ENCODE measurements around the gene SYNGAP1. TPM values are rescaled to one million over a fixed set of nuclear protein-coding genes. Genes with fewer than 3 reads are reported as not detected.

Gene SYNGAP1
- polyA plus RNA-seq, 2 of the 4 experiments (the other 2 are of a cell fraction): 2.2 to 10.8 TPM

DNA sequence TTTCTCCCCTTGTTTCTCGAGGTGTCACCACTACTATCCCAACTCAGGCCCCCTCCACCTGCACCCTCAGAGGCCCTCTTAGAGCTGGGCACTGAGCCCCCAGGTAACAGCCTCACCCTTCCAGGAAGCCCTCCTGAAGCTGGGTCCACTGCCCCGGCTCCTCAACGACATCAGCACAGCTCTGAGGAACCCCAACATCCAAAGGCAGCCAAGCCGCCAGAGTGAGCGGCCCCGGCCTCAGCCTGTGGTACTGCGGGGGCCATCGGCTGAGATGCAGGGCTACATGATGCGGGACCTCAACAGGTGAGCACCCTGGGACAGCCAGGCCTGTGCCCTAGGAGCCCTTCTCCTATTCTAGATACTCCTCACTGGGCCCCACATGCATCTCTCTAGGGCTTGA, 21.6 kb downstream of the SYNGAP1 start:
- no peak overlapping the region for H3K4me2 ChIP-seq
- TF ChIP-seq ZC3H11A (IDR thresholded peaks at IDR 0.05): no peak
- TF ChIP-seq FOSB (CRISPR knock-in tag; IDR thresholded peaks at IDR 0.05): no peak
- TF ChIP-seq, protein P1, sequence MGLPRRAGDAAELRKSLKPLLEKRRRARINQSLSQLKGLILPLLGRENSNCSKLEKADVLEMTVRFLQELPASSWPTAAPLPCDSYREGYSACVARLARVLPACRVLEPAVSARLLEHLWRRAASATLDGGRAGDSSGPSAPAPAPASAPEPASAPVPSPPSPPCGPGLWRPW (IDR thresholded peaks at IDR 0.05): no peak
- TF ChIP-seq POLR2A (IDR thresholded peaks at IDR 0.05; ENCODE audit: low read length): no peak
- no peak for TF ChIP-seq RCOR1 (IDR thresholded peaks at IDR 0.05; ENCODE audit: low read depth, low read length)
- TF ChIP-seq, protein P2, sequence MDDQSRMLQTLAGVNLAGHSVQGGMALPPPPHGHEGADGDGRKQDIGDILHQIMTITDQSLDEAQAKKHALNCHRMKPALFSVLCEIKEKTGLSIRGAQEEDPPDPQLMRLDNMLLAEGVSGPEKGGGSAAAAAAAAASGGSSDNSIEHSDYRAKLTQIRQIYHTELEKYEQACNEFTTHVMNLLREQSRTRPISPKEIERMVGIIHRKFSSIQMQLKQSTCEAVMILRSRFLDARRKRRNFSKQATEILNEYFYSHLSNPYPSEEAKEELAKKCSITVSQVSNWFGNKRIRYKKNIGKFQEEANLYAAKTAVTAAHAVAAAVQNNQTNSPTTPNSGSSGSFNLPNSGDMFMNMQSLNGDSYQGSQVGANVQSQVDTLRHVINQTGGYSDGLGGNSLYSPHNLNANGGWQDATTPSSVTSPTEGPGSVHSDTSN (IDR thresholded peaks at IDR 0.05): no peak
- TF ChIP-seq ZNF302 (CRISPR knock-in tag; IDR thresholded peaks at IDR 0.05): no peak
- no peak for TF ChIP-seq CHD2 (IDR thresholded peaks at IDR 0.05; ENCODE audit: low read length, partially characterized antibody)
- TF ChIP-seq, protein P3, sequence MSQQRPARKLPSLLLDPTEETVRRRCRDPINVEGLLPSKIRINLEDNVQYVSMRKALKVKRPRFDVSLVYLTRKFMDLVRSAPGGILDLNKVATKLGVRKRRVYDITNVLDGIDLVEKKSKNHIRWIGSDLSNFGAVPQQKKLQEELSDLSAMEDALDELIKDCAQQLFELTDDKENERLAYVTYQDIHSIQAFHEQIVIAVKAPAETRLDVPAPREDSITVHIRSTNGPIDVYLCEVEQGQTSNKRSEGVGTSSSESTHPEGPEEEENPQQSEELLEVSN (IDR thresholded peaks at IDR 0.05; ENCODE audit: borderline replicate concordance, low read depth): no peak
- no peak for TF ChIP-seq HDAC2 (IDR thresholded peaks at IDR 0.05)
- no peak for TF ChIP-seq FOXS1 (CRISPR knock-in tag; IDR thresholded peaks at IDR 0.05)
- no peak for TF ChIP-seq EHMT2 (IDR thresholded peaks at IDR 0.05; ENCODE audit: low read depth)
- TF ChIP-seq NPAS2 (CRISPR knock-in tag; IDR thresholded peaks at IDR 0.05; ENCODE audit: borderline replicate concordance): no peak
- TF ChIP-seq SREBF2 (IDR thresholded peaks at IDR 0.05): no peak
- TF ChIP-seq EHF (CRISPR knock-in tag; IDR thresholded peaks at IDR 0.05): no peak
- no peak for TF ChIP-seq NR3C1 (IDR thresholded peaks at IDR 0.05)
- no peak for TF ChIP-seq SMC3 (IDR thresholded peaks at IDR 0.05)
- no peak for TF ChIP-seq ESRRA (IDR thresholded peaks at IDR 0.05; ENCODE audit: borderline replicate concordance, low read length)
- H3K4me3 ChIP-seq: no peak overlapping the region
- no peak for FAIRE-seq
- H3K9me3 ChIP-seq: no peaks in the 10 kb centered on the region
- ChIA-PET CTCF (interaction anchor here (1.8 kb wide), 1 partner anchor 16 kb away, joined by 7 read pairs; no protein-coding TSS in a partner anchor), POLR2A (interaction anchor here (1.1 kb wide), 1 partner anchor 10 kb away, joined by 3 read pairs; no protein-coding TSS in a partner anchor)
- DNase-seq (ENCODE audit: low read depth in 1 of 2, low spot score in 1 of 2): no peak
- ATAC-seq: no peak
- H3K27ac ChIP-seq: no peak overlapping the region
- WGBS (ENCODE audit: missing lambda C conversion rate): 73% methylated on average over 2 of the region's 9 CpGs
- no peaks in the 10 kb centered on the region for H3K4me1 ChIP-seq

DNA sequence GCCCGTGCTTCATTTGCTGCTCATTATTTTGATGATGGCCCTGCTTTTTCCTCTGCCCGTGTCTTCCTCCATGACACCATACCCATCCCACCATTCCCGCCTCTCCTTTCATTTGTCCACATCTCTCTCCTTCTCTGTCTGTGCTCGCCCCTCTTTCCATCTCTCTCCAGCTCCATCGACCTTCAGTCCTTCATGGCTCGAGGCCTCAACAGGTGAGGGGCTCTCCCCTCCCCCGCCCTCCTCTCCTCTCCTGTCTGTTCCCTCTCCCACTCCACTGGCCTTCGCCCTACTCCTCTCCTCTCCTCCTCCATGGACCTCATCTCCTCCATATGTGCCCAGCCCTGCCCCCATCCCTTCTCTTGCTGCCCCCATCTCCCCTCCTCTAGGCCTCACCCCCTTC, 22.4 kb downstream of the SYNGAP1 start:
- WGBS (ENCODE audit: missing lambda C conversion rate): 79% methylated on average over 6 of the region's 8 CpGs
- TF ChIP-seq HDAC2 (IDR thresholded peaks at IDR 0.05) (no peak), HEYL (CRISPR knock-in tag; IDR thresholded peaks at IDR 0.05) (no peak)
- TF ChIP-seq, protein P4, sequence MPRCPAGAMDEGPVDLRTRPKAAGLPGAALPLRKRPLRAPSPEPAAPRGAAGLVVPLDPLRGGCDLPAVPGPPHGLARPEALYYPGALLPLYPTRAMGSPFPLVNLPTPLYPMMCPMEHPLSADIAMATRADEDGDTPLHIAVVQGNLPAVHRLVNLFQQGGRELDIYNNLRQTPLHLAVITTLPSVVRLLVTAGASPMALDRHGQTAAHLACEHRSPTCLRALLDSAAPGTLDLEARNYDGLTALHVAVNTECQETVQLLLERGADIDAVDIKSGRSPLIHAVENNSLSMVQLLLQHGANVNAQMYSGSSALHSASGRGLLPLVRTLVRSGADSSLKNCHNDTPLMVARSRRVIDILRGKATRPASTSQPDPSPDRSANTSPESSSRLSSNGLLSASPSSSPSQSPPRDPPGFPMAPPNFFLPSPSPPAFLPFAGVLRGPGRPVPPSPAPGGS (IDR thresholded peaks at IDR 0.05): no peak
- no peak overlapping the region for H3K4me2 ChIP-seq
- POLR2A ChIA-PET: interaction anchor here (1.1 kb wide), 1 partner anchor 11 kb away, joined by 3 read pairs; no protein-coding TSS in a partner anchor
- CTCF ChIA-PET: interaction anchor here (1.8 kb wide), 1 partner anchor 17 kb away, joined by 7 read pairs; no protein-coding TSS in a partner anchor
- H3K27ac ChIP-seq: no peak overlapping the region
- no peak overlapping the region for H3K4me3 ChIP-seq
- ATAC-seq (no peak), FAIRE-seq (no peak), DNase-seq (ENCODE audit: low read depth in 1 of 2, low spot score in 1 of 2) (no peak)
- no peaks in the 10 kb centered on the region for H3K4me1 ChIP-seq
- no peaks in the 10 kb centered on the region for H3K9me3 ChIP-seq

DNA sequence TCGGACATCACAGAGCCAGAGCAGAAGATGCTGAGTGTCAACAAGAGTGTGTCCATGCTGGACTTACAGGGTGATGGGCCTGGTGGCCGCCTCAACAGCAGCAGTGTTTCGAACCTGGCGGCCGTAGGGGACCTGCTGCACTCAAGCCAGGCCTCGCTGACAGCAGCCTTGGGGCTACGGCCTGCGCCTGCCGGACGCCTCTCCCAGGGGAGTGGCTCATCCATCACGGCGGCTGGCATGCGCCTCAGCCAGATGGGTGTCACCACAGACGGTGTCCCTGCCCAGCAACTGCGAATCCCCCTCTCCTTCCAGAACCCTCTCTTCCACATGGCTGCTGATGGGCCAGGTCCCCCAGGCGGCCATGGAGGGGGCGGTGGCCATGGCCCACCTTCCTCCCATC, 23.2 kb downstream of the SYNGAP1 start:
- ATAC-seq (no peak), DNase-seq (ENCODE audit: low read depth in 1 of 2, low spot score in 1 of 2) (no peak), FAIRE-seq (no peak)
- POLR2A ChIA-PET: no interaction called here
- Histone ChIP-seq H3K4me3 (no peak overlapping the region), H3K27ac (no peak overlapping the region), H3K4me2 (no peak overlapping the region), H3K9me3 (no peaks in the 10 kb centered on the region), H3K4me1 (no peaks in the 10 kb centered on the region)
- TF ChIP-seq HDAC2 (IDR thresholded peaks at IDR 0.05): no peak
- TF ChIP-seq, protein P3 (IDR thresholded peaks at IDR 0.05; ENCODE audit: borderline replicate concordance, low read depth): no peak
- CTCF ChIA-PET: interaction anchor here (1.8 kb wide), 1 partner anchor 17 kb away, joined by 7 read pairs; no protein-coding TSS in a partner anchor
- 95% methylated on average over 4 of the region's 17 CpGs for WGBS (ENCODE audit: missing lambda C conversion rate)
